NCI-H748 treated with DMSO at 0.1 percent for 48 hours (cell line): ENCODE data around the gene GIN1.
"Not testable (repeated sequence)": the region's sequence is repeated elsewhere in the genome, so short reads cannot be mapped to it uniquely, and the experiment has no call there.

ENCODE experiments used
- DNase-seq: peaks from one replicate; lab custom pipeline; 2025; lab: John Stamatoyannopoulos, UW

GIN1 gene

GRCh38 chr5:103109277-103109676 lies 10.7 kb downstream of the GIN1 start:
- no peak for DNase-seq

GRCh38 chr5:103108086-103108485 lies 11.9 kb downstream of the GIN1 start:
- DNase-seq = no peak

- DNase-seq = no peak
These were observed 17.7 kb downstream of the GIN1 start for GRCh38 chr5:103102234-103102633.

- no peak for DNase-seq
These were observed 18.7 kb downstream of the GIN1 start for GRCh38 chr5:103101079-103101750.

- DNase-seq = no peak
These were observed 20.9 kb downstream of the GIN1 start for GRCh38 chr5:103098993-103099392.

GRCh38 chr5:103094737-103095136 lies 25.2 kb downstream of the GIN1 start:
- DNase-seq = no peak

- DNase-seq = no peak
These were observed 26.2 kb downstream of the GIN1 start for GRCh38 chr5:103093727-103094126.

GRCh38 chr5:103092676-103093075 lies 27.3 kb downstream of the GIN1 start:
- DNase-seq = no peak

- no peak for DNase-seq
These were observed 29.1 kb downstream of the GIN1 start for GRCh38 chr5:103090791-103091190.

- DNase-seq = no peak
These were observed 30.7 kb downstream of the GIN1 start for GRCh38 chr5:103089272-103089671.

- DNase-seq = no peak
These were observed 33.4 kb downstream of the GIN1 start for GRCh38 chr5:103086547-103086946.

GRCh38 chr5:103079796-103080195 lies 40.1 kb downstream of the GIN1 start:
- no peak for DNase-seq

- no peak for DNase-seq
These were observed 44.5 kb downstream of the GIN1 start for GRCh38 chr5:103075442-103075841.

GRCh38 chr5:103073500-103073899 lies 46.4 kb downstream of the GIN1 start:
- DNase-seq = not testable (repeated sequence)

- DNase-seq = no peak
These were observed 53.6 kb downstream of the GIN1 start for GRCh38 chr5:103066326-103066725.

GRCh38 chr5:103060424-103060954 lies 59.4 kb downstream of the GIN1 start:
- DNase-seq = no peak

GRCh38 chr5:103059525-103059924 lies 60.4 kb downstream of the GIN1 start:
- DNase-seq = no peak

- no peak for DNase-seq
These were observed 62.5 kb downstream of the GIN1 start for GRCh38 chr5:103057208-103058130.

- not testable (repeated sequence) for DNase-seq
These were observed 73.2 kb downstream of the GIN1 start for GRCh38 chr5:103046706-103047105.

GRCh38 chr5:103041071-103041676 lies 78.8 kb downstream of the GIN1 start:
- DNase-seq = peak; percentile 71

GRCh38 chr5:103037673-103038455 lies 82.1 kb downstream of the GIN1 start:
- DNase-seq = no peak

- DNase-seq = no peak
These were observed 83.3 kb downstream of the GIN1 start for GRCh38 chr5:103036601-103037000.
